IPS DF 4.7 (cell line): ENCODE results near the gene TEX36.
"Not testable (repeated sequence)": the region's sequence is repeated elsewhere in the genome, so short reads cannot be mapped to it uniquely, and the experiment has no call there.

Experiments
- DNase-seq: peaks from one replicate; pipeline ENCODE4 v3.0.0-alpha.2; 2013; ENCODE audit warnings: low spot score; ENCODE audit errors: extremely low read depth

TEX36 gene

DNA sequence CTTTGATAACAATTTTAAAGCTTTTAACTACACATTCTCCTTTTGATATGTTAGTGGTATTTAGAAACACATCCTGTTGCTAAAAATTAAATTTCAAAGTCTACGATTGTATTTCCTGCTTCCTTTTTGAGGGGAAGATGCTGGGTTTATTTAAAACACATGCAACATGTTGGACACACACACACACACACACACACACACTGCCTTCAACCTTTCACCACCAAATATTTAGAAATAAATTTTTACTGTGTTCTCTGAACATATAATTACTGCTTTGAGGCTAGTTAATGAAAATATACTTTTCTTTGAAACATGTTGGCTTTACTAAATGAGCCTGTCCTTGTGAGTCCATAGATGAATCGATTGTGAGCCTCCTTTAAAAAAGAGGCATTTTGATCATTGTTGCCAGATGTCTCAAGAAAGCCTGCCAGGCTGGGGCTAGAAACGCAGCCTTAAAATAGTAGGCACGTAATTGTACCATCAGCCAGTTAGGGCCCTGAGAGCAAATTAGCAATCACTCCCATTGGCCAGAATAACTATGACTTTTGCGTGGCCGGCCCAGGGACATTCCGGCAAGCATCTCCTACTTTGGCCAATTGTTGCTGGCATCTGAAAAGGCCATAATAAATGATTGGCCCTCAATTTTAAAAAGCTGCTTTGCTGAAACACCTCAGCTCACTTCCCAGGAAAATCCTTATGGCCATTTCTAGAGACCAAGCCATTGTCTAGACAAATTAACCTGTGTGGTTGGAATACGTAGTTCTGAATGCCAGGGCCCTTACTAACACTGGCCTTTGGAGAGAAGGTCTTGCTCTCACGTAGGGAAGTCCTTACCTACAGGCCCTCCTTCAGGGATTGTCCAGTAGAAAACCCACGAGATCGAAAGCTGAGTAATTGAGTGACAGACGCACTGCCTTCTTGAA lies 9.9 kb upstream of the TEX36 start:
- DNase-seq: no peak

DNA sequence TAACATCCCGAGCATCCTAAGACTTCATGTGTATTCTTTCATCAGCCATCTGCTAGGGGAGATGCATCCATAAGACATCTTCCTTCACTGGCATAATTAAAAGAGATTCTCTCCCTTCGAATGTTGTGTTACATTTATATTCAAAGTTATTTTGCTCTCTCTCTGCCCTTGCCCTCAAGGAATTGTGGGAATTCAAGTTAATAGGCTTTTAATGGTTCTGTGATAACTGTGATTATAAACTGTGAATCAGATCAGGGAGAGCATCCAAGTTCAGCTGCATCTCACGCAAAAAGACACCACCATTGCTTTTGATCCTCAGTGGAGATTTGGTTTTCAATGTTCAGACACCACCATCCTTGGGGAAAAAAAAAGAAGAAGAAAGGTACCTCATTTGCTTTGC lies 9.2 kb upstream of the TEX36 start:
- no peak for DNase-seq

DNA sequence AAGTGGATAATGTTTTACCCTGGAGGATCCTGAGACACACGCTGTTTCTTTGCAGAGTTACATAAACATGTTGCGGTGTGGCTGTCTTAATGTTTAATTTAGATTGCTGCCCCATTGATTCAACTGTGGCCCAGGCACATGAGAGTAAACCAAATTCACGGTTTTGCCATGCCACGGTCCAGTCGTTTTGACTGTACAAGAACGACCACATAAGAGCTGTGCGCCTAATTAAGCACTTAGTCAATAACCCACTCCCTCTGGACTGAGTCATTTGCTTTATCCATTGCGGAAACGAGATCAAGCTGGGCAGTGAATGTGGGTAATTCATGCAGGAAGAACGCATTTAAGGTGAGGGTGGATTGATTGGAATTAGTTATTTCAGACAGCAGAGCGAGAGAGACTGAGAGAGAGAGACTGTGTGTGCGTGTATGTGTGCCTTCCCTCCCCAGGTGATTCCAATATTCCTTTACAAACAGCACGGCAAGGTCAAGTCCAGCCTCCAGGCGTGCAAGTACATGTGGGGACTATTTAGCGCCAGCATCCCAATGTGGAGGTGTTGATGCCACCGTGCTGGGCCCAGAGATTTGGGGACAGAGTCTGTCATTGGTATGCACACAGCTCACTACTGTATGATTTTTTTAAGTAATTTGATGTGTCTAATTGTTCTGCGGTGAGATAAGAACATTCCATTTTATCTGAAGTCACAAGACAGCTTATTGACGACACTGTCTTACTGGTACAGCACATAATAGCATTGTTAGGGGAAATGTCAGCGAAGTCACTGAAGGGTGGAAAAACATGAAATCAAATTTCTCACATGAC lies 8.4 kb upstream of the TEX36 start:
- no peak for DNase-seq

DNA sequence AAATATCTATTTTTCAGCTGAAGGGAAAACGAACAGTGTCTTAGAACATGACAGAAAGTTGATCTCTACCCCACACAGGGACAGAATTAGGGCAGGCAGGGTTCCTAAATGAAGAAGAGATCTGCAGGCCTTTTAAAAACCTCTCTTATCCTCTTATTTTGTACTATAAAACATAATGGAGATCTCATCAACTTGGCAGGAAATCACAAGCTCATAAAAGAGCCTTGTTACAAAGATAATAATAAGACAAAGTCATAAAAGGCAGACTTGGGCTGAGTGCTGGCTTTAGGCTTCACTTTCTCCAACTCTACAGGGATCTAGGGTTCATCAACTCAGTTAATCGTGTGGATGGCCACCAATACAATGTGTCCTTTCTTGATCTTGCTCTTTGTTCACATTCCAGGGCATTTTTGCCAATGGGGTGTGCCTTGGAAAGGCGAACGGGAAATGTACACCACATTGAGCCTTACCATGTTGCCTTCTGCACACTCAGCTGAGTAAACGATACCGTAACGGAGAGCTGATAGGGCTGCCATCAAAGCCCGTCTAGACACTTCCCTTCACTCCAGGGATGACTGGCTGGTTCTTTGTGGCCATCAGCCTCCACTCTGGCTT lies 7.1 kb upstream of the TEX36 start:
- DNase-seq: no peak

DNA sequence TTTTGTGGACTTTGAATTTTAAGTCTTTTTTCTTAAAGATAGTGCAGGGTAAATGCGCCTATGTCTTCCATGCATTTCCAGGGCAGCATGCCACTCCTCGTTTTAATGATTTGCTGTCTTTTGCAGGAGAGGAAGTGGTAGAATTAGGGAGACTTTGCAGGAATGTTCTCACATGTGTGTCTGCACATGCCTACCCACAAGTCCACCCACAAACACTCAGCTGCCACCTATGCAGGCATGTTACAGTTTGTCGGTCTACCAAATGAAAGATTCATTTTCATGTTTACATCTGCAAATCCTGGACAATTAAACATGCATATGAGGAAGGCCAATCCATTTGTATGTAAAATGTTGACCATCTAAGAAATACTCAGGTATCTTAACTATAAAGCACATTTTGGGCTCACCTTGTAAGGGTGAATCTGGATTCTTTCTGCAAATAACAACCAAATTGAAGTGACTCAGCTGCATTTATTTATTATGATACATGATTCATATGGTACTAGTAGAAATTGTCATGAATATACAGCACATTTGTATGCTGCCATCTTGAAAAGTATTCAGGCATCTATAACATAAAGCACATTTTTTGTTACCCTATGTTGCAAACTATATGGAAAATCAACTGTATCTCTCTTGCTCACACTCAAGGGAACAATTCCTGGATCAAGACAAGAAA lies 4.7 kb upstream of the TEX36 start:
- no peak for DNase-seq

DNA sequence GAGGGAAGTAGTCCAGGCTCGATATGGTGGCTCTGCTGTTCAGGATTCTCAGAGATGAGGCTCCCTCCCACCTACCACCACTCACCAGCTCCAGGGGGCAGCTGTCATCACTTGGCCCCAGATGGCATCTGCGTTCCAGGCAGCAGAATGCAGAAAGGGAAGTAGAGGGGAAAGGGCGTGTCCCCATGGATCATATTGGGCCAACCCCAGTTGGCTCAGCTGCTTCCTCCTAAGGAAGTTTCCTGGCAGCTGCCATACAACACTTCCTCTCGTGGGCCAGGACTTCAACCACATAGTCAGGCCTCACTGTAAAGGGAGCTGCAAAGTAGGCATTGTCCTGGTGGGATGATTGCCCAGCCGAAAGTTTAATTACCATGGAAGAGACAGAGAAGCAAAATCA lies 1.6 kb upstream of the TEX36 start:
- DNase-seq: no peak

DNA sequence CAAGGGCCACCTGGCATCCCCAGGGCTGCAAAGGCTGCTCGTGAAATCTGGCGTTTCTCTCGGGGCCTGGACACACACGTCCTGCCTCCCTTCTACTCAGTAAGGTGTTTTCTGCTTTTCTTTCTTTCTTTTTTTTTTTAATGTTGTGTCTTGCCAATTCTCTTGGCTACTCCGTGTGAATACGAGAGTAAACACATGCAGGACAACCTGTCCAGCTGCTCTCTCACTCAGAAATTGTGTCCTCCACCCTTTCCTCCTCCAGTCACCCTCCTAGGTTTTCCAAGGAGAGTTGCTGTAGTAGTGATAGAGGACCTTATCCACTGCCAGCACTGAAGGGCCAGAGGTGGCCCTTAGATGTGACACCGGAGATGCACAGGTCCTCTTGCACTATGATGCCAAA lies 858 bp upstream of the TEX36 start:
- DNase-seq: no peak

DNA sequence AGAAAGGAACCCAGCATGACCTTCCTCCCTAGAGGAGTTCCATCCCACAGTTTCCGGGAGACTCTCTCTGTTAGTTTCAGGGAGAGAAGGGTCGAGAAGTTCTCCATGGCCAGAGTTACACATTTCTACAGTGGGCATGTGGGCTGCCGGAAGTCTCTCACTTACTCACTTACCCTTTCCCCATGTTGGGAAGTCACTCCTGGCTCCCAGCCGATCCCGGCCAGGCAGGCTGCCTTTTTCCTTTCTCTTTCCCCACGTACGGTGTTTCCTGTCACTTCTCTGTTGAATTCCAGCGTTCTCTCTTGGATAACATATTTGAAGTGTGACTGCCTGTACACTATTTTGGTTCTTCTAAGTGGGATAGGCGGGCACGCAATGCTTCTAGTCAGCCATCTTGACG lies 3.5 kb downstream of the TEX36 start:
- DNase-seq: no peak

DNA sequence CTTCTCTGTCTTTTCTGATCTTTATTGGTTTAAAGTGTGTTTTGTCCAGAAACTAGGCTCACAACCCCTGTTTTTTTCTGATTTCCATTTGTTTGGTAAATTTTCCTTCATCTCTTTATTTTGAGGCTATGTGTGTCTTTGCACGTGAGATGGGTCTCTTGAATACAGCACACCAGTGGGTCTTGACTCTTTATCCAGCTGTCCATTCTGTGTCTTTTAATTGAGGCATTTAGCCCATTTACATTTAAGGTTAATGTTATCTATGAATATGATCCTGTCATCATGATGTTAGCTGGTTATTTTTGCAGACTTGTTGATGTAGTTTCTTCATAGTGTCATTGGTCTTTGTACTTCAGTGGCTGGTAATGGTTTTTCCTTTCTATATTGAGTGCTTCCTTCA lies 10.1 kb downstream of the TEX36 start:
- no peak for DNase-seq

DNA sequence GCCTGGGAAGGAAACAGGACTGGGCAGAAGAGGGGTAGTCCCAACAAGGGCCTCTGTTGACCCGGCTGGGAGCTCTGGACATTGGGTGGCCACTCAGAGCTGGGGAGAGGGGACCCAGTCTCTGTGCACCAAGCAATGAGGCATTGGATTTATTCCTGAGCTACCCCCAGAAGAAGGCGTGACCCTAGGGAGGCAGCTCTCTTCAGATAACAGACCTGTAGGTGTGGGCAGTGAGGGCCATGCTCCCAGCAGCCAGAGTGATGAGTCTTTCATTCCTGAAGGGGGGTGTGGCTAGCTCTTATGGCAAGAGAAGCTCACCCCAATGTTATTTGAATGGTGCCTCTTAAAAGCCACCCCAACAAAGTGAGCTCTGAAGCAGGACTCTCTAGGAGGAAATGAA lies 20.4 kb downstream of the TEX36 start:
- DNase-seq: no peak

DNA sequence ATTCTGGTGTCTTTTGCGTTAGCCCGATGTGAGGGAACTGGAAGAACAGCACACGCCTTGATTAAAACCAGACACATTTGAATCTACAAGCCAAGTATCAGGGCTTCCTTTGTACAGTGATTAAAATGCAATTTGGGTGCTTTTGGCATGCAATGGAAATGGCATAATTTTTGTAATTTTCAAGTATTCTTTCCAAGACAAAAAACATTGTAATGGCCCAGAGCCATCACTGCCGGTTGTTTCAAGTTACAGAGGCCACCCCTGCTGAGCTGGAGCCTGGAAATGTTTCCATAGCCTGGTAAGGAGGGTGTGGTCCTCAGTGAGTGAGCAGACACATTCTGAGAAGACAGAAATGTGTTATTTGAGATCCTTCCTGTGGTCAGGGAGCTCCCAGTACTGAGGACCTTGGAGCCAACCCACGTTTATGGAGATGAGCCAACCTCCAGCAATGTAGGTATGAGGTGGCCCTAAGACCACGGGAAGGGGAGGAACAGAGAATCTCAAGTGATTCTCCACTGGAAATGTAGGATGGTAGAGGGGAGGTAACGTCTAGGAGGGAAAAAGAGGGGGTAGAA lies 20.9 kb downstream of the TEX36 start:
- no peak for DNase-seq

DNA sequence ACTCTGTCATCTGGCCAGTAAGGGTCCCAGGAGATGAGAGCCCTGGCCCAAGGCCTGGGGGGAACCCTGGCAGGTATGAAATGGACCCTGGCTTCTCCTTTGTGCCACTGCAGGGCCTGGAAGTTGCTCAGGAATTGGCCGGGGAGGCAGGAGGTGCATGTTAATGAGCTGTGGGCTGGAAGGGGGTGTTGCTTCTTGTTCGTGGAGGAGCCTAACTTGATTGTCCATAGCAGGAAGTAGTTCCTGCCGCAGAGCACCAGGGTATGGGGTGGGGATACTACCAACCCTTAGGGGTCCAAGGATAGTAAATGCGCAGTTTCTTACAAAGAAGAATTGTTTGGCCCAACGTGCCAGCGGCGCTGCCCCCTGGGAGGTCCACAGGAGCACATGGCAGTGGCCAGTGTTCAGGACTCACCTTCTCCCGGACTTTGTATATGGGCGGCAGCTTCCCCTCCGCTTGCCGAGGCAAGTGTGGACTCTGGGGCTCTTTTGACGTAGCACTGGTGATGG lies 21.5 kb downstream of the TEX36 start:
- DNase-seq: no peak

DNA sequence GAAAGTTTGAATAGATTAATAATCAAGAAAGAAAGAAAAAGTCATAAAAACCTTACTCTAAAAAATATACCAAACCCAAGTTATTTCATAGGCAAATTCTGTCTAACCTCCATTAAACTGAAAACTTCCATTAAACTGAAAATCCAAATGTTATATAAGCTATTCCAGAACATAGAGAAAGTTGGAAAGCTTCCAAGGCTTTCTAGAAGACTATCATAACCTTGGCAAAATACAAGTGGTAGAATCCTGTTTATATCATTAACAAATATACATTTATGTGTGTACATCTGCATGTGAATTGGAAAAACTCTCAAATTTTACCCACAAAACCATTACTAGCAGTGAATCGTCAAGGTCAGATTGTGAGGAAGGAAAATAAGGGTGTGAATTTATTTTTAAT lies 23.9 kb downstream of the TEX36 start:
- DNase-seq: no peak

DNA sequence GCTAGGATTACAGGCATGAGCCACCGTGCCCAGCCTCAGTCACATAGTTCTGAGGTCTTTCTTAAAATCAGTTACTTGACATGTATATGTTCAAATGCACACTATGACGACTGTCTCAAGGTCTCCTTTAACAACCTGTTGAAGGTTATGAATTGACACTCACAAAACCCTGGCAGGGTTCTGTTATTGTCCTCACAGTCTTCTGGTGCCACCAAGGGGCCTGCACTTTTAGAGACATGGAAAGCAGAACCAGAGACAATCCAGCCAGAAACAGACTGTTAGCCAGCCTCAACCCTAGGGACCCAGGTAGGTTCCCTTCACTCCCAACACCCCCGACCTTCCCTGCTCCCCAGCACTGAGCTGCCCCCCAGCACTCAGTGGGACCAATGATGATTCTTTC lies 26.4 kb downstream of the TEX36 start:
- no peak for DNase-seq

DNA sequence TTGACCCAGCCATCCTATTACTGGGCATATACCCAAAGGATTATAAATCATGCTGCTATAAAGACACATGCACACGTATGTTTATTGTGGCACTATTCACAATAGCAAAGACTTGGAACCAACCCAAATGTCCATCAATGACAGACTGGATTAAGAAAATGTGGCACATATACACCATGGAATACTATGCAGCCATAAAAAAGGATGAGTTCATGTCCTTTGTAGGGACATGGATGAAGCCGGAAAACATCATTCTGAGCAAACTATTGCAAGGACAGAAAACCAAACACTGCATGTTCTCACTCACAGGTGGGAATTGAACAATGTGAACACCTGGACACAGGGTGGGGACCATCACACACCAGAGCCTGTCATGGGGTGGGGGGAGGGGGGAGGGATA lies 29.9 kb downstream of the TEX36 start:
- not testable (repeated sequence) for DNase-seq

DNA sequence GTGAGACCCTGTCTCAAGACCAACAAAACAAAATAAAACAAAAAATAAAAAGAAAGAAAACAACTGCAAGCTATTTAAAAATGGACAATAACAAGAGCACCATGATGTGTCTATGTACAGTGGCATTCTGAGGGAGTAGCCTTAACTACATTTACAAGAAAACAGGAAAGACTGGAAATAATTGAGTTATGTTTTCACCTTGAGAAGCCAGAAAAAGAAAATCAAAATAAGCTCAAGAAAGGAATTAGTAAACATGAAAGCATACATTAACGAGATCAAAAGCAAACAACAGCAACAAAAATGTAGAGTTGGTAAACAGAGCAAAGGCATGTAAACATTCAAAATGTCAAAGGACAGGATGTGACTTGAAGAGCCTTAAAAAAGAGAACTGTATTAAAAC lies 36.7 kb downstream of the TEX36 start:
- no peak for DNase-seq

DNA sequence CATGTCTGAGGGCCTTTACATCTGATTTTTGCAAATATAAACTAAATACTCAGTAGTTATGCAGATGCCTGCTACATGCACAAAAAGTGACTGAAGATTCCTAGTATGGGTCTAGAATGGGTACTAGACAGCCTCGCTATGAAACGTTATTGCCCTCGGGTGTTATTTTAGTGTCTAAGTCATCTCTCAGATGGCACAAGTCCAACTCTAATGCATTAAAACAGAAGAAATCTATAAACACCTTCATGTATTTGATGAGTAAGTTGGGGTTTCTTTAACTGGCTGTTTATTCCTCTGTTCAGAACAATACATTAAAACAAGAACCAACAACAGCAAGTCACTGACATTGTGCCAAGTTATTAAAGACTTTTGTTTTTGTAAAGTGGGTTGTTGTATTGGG lies 41.6 kb downstream of the TEX36 start:
- no peak for DNase-seq

DNA sequence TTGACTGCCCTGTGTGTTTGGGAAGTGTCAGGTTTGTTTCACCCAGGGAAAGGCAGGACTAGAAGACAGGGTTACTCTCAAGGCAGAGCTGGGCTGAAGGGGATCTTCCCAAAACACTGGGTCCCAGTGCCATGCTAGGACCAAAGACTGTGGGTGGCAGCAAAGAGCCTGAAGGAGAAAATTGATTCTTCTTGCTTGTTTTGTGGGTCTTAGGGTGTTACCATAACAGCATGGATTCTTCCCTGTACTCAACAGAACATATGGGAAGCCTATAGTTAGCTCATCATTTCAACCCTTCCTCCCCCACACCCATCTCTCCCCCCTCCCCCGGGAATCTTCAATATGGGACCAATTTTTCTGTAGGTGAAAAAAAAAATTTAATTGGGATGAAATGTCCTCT lies 42.3 kb downstream of the TEX36 start:
- DNase-seq: no peak

DNA sequence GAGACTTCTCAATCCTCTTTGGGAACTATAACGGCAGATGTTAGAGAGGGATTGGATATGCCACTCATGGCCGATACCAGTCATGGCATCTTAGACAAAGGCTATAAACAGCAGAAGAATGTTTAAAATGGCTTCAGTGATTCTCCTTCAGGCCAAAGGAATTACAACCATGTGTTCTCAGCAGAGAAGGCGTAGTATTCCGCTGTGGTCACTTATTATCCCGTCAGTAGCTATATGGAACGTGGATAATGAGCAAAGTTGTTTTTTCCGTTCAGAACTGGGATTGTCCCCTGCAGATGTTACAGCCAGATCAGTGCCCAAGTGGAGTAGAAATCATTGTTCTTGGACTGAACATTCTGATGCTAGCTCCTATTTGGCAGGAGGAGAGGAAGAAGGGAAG lies 43.1 kb downstream of the TEX36 start:
- no peak for DNase-seq

DNA sequence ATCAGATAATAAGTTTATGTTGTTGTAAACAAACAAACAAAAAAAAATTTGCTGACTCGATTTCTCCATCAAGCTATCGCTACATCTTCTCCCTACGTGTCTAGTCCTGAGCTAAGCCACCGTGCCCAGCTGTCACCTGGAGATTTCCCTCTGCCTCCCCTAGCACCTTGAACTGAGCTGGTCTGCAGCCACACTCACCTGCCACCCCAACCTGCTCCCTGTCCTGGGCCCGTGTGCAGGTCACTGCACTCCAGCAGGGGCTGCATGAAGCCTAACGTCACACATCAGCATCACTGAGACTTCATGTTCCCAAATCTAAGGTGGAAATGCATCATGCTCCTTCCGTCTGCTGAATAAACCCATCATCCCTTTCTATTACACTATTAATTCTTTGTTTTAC lies 44.4 kb downstream of the TEX36 start:
- DNase-seq: no peak

DNA sequence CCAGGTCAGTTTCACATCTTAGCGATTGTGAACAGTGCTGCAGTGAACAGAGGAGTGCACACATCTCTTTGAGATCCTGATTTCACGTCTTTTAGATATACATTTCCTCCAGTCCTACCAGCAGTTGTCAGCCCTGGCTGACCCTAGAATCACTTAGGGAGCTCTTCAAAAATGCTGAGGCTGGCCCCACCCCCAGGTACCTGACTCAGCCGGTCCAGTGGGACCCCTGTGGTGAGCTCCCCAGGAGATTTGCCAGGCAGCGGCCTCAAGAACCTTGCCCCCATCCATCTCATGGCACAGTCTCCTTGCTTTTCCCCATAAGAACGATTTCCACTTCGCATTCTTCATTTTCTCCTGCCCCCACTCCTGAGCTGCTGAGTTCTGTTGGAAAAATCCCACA lies 45.5 kb downstream of the TEX36 start:
- no peak for DNase-seq
